Purkinje cell (primary cell): Measurements from ENCODE around the gene POLR1H. TPM values are rescaled to one million over a fixed set of nuclear protein-coding genes. Genes with fewer than 3 reads are reported as not detected.

Experiments used
- polyA plus RNA-seq: library from polyadenylated mRNA; unstranded; fragments of >200 nt; fragmentation: Nextera tagmentation; gene quantifications from 2 replicates; pipeline ENCODE4 v1.2.1, GENCODE V29; 2014

The POLR1H gene
- 33.7 and 36.2 TPM in 2 replicates for polyA plus RNA-seq

GRCh38 chr6:30061092-30061857, at the start of gene POLR1H:
Gene POLR1H (plus strand): TSS chr6:30061265. CDS start chr6:30061525, 260 bp downstream.

GRCh38 chr6:30066577-30067459, 5.8 kb downstream of the POLR1H start, which contains the start of gene PPP1R11:
Gene PPP1R11 (plus strand): TSS chr6:30067198. CDS start chr6:30067411, 213 bp downstream.

GRCh38 chr6:30075094-30075789, 14.2 kb downstream of the POLR1H start, which contains the start of gene RNF39:
Gene RNF39 (minus strand): TSS chr6:30075769. CDS start chr6:30075585, 184 bp downstream.

GRCh38 chr6:30113003-30113759, 52.1 kb downstream of the POLR1H start, which contains the start of gene TRIM31:
Gene TRIM31 (minus strand): TSS chr6:30113090. CDS start chr6:30112805, 285 bp downstream.

Other genes starting within 250 kb of the POLR1H start
- not detected in 2 replicates for gene HLA-G, start 233.4 kb upstream of the POLR1H start, polyA plus RNA-seq
- 9.9 and 13.0 TPM in 2 replicates for gene HLA-A, start 118.7 kb upstream of the POLR1H start, polyA plus RNA-seq
- 32.6 and 42.3 TPM in 2 replicates for gene PPP1R11, start 5.9 kb downstream of the POLR1H start, polyA plus RNA-seq
- 1.2 TPM in 1 of 2 replicates, not detected in the other for gene RNF39, start 14.5 kb downstream of the POLR1H start, polyA plus RNA-seq
- not detected in 2 replicates for gene TRIM31, start 51.8 kb downstream of the POLR1H start, polyA plus RNA-seq
- not detected in 2 replicates for gene TRIM40, start 74.9 kb downstream of the POLR1H start, polyA plus RNA-seq
- gene TRIM10, start 99.9 kb downstream of the POLR1H start, polyA plus RNA-seq = not detected in 2 replicates
- not detected in 2 replicates for gene TRIM15, start 102.3 kb downstream of the POLR1H start, polyA plus RNA-seq
- 3.3 and 7.5 TPM in 2 replicates for gene TRIM26, start 152.1 kb downstream of the POLR1H start, polyA plus RNA-seq